H9 (cell line): ENCODE measurements around the gene CER1. TPM values are rescaled to one million over a fixed set of nuclear protein-coding genes. Genes with fewer than 3 reads are reported as not detected.

Experiments used
- DNase-seq: peaks from one replicate; pipeline ENCODE4 v3.0.0-alpha.2; 2017
- H2AFZ ChIP-seq: one replicate; pipeline ENCODE4 v1.6.1; 2013; ENCODE audit warnings: mild to moderate bottlenecking, low read length, control low read depth, moderate library complexity
- H2AK5ac ChIP-seq: 2 replicates; pipeline ENCODE4 v1.6.1; 2013; ENCODE audit warnings: low read length, control low read depth, mixed read lengths; ENCODE audit not compliant: insufficient read length
- H2BK120ac ChIP-seq: one replicate; pipeline ENCODE4 v1.6.1; 2013; ENCODE audit warnings: low read depth, mild to moderate bottlenecking, low read length, control low read depth, inconsistent platforms; ENCODE audit not compliant: poor library complexity, severe bottlenecking
- H2BK12ac ChIP-seq: 2 replicates; pipeline ENCODE4 v1.6.1; 2013; ENCODE audit warnings: low read length, control low read depth, mixed read lengths, low read depth; ENCODE audit not compliant: insufficient read length
- H2BK15ac ChIP-seq: 2 replicates; pipeline ENCODE4 v1.6.1; 2013; ENCODE audit warnings: low read depth, low read length, control low read depth
- H2BK20ac ChIP-seq: one replicate; pipeline ENCODE4 v1.6.1; 2013; ENCODE audit warnings: low read depth, mild to moderate bottlenecking, low read length, control low read depth, inconsistent platforms; ENCODE audit not compliant: poor library complexity, severe bottlenecking
- H2BK5ac ChIP-seq: 2 replicates; pipeline ENCODE4 v1.6.1; 2013; ENCODE audit warnings: low read length, control low read depth, mixed read lengths; ENCODE audit not compliant: insufficient read length
- H3K14ac ChIP-seq: 2 replicates; pipeline ENCODE4 v1.6.1; 2013; ENCODE audit warnings: low read length, control low read depth; ENCODE audit not compliant: insufficient read depth
- H3K18ac ChIP-seq: 2 replicates; pipeline ENCODE4 v1.6.1; 2013; ENCODE audit warnings: low read depth, mild to moderate bottlenecking, mixed read lengths, low read length, control low read depth; ENCODE audit not compliant: insufficient read length
- H3K23ac ChIP-seq: 2 replicates; pipeline ENCODE4 v1.6.1; 2013; ENCODE audit warnings: low read length, control low read depth, mixed read lengths, low read depth; ENCODE audit not compliant: insufficient read length
- H3K23me2 ChIP-seq: 2 replicates; pipeline ENCODE4 v1.6.1; 2013; ENCODE audit warnings: low read depth, mild to moderate bottlenecking, mixed read lengths, low read length, control low read depth; ENCODE audit not compliant: insufficient read length, poor library complexity, severe bottlenecking
- H3K27ac ChIP-seq: 2 replicates; pipeline ENCODE4 v1.5.1; 2013; ENCODE audit warnings: low read length, control low read depth, mixed read lengths, low read depth; ENCODE audit not compliant: insufficient read length
- H3K27me3 ChIP-seq: 2 replicates; pipeline ENCODE4 v1.6.1; 2013; ENCODE audit warnings: low read length, control low read depth, inconsistent platforms; ENCODE audit not compliant: insufficient read depth
- H3K4ac ChIP-seq: 2 replicates; pipeline ENCODE4 v1.6.1; 2013; ENCODE audit warnings: low read depth, mild to moderate bottlenecking, control low read depth, inconsistent platforms, low read length, moderate library complexity
- H3K4me1 ChIP-seq: 2 replicates; pipeline ENCODE4 v1.6.1; 2013; ENCODE audit warnings: low read length, control low read depth, inconsistent platforms; ENCODE audit not compliant: insufficient read depth
- H3K4me2 ChIP-seq: 2 replicates; pipeline ENCODE4 v1.6.1; 2013; ENCODE audit warnings: low read length, control low read depth, mixed read lengths; ENCODE audit not compliant: insufficient read length, insufficient read depth
- H3K56ac ChIP-seq: 2 replicates; pipeline ENCODE4 v1.6.1; 2013; ENCODE audit warnings: low read depth, mild to moderate bottlenecking, mixed read lengths, low read length, control low read depth; ENCODE audit not compliant: insufficient read length
- H3K79me1 ChIP-seq: 2 replicates; pipeline ENCODE4 v1.6.1; 2013; ENCODE audit warnings: low read depth, mild to moderate bottlenecking, moderate library complexity, low read length, control low read depth, inconsistent platforms; ENCODE audit not compliant: insufficient read depth, poor library complexity, severe bottlenecking
- H3K79me2 ChIP-seq: 2 replicates; pipeline ENCODE4 v1.6.1; 2013; ENCODE audit warnings: low read length, control low read depth, inconsistent platforms; ENCODE audit not compliant: insufficient read depth
- H3K9ac ChIP-seq: 2 replicates; pipeline ENCODE4 v1.6.1; 2013; ENCODE audit warnings: low read length, control low read depth, mixed read lengths; ENCODE audit not compliant: insufficient read length; ENCODE audit errors: extremely low read depth
- H3K9me3 ChIP-seq: one replicate; pipeline ENCODE4 v1.6.1; 2013; ENCODE audit warnings: low read depth, low read length, inconsistent platforms; ENCODE audit not compliant: control insufficient read depth
- H3T11ph ChIP-seq: one replicate; pipeline ENCODE4 v1.6.1; 2013; ENCODE audit warnings: mild to moderate bottlenecking, low read length, control low read depth, inconsistent platforms
- H4K20me1 ChIP-seq: one replicate; pipeline ENCODE4 v1.6.1; 2013; ENCODE audit not compliant: control insufficient read depth, insufficient read length, insufficient read depth
- H4K5ac ChIP-seq: 2 replicates; pipeline ENCODE4 v1.6.1; 2013; ENCODE audit warnings: low read depth, mild to moderate bottlenecking, mixed read lengths, low read length, control low read depth; ENCODE audit not compliant: insufficient read length
- H4K8ac ChIP-seq: replicated peaks from 2 replicates; pipeline ENCODE4 v1.6.1; 2013; ENCODE audit warnings: low read length, control low read depth, mixed read lengths, low read depth; ENCODE audit not compliant: insufficient read length
- H4K91ac ChIP-seq: 2 replicates; pipeline ENCODE4 v1.6.1; 2013; ENCODE audit warnings: low read depth, mild to moderate bottlenecking, moderate library complexity, mixed read lengths, low read length, control low read depth; ENCODE audit not compliant: insufficient read length
- H3K27ac Mint-ChIP-seq, 3 experiments: 2 replicates in 2 of 3; 3 replicates in 1 of 3; pipeline ENCODE4 v1.8.0; 2020 to 2021; ENCODE audit warnings: mixed read lengths in 3 of 3, mild to moderate bottlenecking in 1 of 3, moderate library complexity in 1 of 3
- H3K27me3 Mint-ChIP-seq: 2 replicates; pipeline ENCODE4 v1.8.0; 2021; ENCODE audit warnings: low read depth, mild to moderate bottlenecking, moderate library complexity, mixed read lengths
- H3K36me3 Mint-ChIP-seq, 3 experiments: 2 replicates in 2 of 3; 3 replicates in 1 of 3; pipeline ENCODE4 v1.8.0; 2020 to 2021; ENCODE audit warnings: low read depth in 3 of 3, mixed read lengths in 3 of 3; ENCODE audit not compliant: insufficient read depth in 1 of 3
- H3K4me1 Mint-ChIP-seq, 2 experiments: 2 replicates each; pipeline ENCODE4 v1.8.0; 2020; ENCODE audit warnings: mixed read lengths in 2 of 2
- H3K4me3 Mint-ChIP-seq, 2 experiments: 2 replicates in 1 of 2; 3 replicates in 1 of 2; pipeline ENCODE4 v1.8.0; 2020 to 2021; ENCODE audit warnings: mild to moderate bottlenecking in 2 of 2, mixed read lengths in 2 of 2, moderate library complexity in 1 of 2
- H3K9me3 Mint-ChIP-seq, 2 experiments: 2 replicates in 1 of 2; 3 replicates in 1 of 2; pipeline ENCODE4 v1.8.0; 2020; ENCODE audit warnings: mild to moderate bottlenecking in 2 of 2, mixed read lengths in 2 of 2, moderate library complexity in 1 of 2
- WGBS: extraction: QIAGEN DNeasy Blood & Tissue Kit; methylation state at CpG from one replicate; pipeline ENCODE4 v1.1.7; 2013; ENCODE audit warnings: missing lambda C conversion rate, low lambda C conversion rate, mixed read lengths; ENCODE audit not compliant: insufficient read length; ENCODE audit errors: extremely low coverage; 5-methylcytosine and 5-hydroxymethylcytosine counted together
- long read RNA-seq: library from polyadenylated mRNA; unstranded; transcript quantifications from one replicate; pipeline ENCODE4 v2.0.0, GENCODE V29; 2020
- total RNA-seq: library from RNA; stranded (reverse); gene quantifications from 2 replicates; pipeline ENCODE4 v1.2.1, GENCODE V29; 2021
- TF ChIP-seq, protein P1 (sequence below): fragments of 200-600 bp; sonication (generic); conservative IDR thresholded peaks from 3 replicates; pipeline ENCODE4 v1.8.0; 2021; ENCODE audit warnings: antibody characterized with exemption, mild to moderate bottlenecking

Gene CER1, protein sequence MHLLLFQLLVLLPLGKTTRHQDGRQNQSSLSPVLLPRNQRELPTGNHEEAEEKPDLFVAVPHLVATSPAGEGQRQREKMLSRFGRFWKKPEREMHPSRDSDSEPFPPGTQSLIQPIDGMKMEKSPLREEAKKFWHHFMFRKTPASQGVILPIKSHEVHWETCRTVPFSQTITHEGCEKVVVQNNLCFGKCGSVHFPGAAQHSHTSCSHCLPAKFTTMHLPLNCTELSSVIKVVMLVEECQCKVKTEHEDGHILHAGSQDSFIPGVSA
- 22.3 and 24.3 TPM in 2 replicates for total RNA-seq
- long read RNA-seq, transcript CER1-201 (2 exons, 1,215 nt): major isoform, 196 of 197 reads
- long read RNA-seq, partial matches to known transcripts: 0 of 197 reads
- long read RNA-seq, other reads (novel, unspliced or antisense): 1 of 197 reads

DNA sequence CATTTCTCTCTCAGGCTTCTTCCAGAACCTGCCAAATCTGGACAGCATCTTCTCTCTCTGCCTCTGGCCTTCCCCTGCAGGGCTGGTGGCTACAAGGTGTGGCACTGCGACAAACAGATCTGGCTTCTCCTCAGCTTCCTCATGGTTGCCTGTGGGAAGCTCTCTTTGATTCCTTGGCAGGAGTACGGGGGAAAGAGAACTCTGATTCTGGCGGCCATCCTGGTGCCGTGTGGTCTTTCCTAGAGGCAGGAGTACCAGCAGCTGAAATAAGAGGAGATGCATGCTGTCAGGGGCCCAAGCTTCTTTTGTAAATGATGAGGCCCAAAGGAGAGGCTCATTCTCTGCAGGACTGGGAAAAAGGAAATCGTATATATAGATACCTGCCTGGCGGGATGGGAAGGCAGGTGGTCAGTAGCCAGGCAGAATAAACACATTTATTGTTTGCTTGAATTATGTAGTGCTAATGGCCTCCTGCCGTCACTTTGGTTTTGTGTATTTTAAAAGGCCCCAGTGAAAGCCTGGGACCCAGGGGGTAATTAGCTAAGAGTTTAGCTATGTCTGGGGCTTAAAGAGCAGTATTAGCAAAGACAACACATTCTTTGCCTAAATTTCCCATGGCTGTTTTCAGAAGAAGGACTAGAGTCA, at the start of gene CER1:
Gene CER1 (minus strand): TSS at position 343 of the 645 bp plus-strand sequence. CDS start 61 bp downstream, at position 282.
- H4K8ac ChIP-seq: no peak within 1 kb of the TSS
- no peaks in the 10 kb centered on the region for H4K20me1 ChIP-seq
- peak within 1 kb of the TSS; percentile 89 for H2AK5ac ChIP-seq
- H4K91ac ChIP-seq: peak within 1 kb of the TSS; percentile 53
- H3K23me2 ChIP-seq: no peaks in the 10 kb centered on the region
- H3K56ac ChIP-seq: no peak within 1 kb of the TSS
- peaks cover 9% of the 10 kb centered on the region; the same call in 1 of the 2 replicates for H3K4me1 ChIP-seq
- H3K9ac ChIP-seq: peak within 1 kb of the TSS; percentile 45
- no peaks in the 10 kb centered on the region; a peak in 1 of 5 replicates for H3K9me3 Mint-ChIP-seq
- H3K23ac ChIP-seq: no peak within 1 kb of the TSS
- H3K27me3 Mint-ChIP-seq: peaks cover 83% of the 10 kb centered on the region
- H3K4me2 ChIP-seq: peak within 1 kb of the TSS; percentile 41
- no peak within 1 kb of the TSS for H2AFZ ChIP-seq
- H2BK20ac ChIP-seq: no peak within 1 kb of the TSS
- no peak within 1 kb of the TSS for H2BK5ac ChIP-seq
- H3K4ac ChIP-seq: no peak within 1 kb of the TSS
- H3K27ac Mint-ChIP-seq: peak within 1 kb of the TSS in 2 of 3 experiments; percentile 20 to 37; a peak in 5 of 7 replicates
- peaks cover 18% of the 10 kb centered on the region; the same call in 1 of the 2 replicates for H3K27me3 ChIP-seq
- peak within 1 kb of the TSS; percentile 49; the same call in 1 of the 2 replicates for H3K14ac ChIP-seq
- H4K5ac ChIP-seq: peak within 1 kb of the TSS; percentile 74
- no peak within 1 kb of the TSS for H2BK120ac ChIP-seq
- H3K18ac ChIP-seq: peak within 1 kb of the TSS; percentile 56
- H3K27ac ChIP-seq: peak within 1 kb of the TSS; percentile 13
- H3K79me2 ChIP-seq: no peaks in the 10 kb centered on the region
- no peak within 1 kb of the TSS for H2BK12ac ChIP-seq
- peaks cover 26 to 37% of the 10 kb centered on the region in 2 experiments for H3K4me1 Mint-ChIP-seq
- DNase-seq: peak; percentile 83
- no peak within 1 kb of the TSS for H2BK15ac ChIP-seq
- H3K4me3 Mint-ChIP-seq: peak within 1 kb of the TSS; percentile 67 to 70
- H3K79me1 ChIP-seq: no peaks in the 10 kb centered on the region
- H3K9me3 ChIP-seq: no peaks in the 10 kb centered on the region
- no CpG with 5 or more reads among the region's 7 CpGs for WGBS
- H3T11ph ChIP-seq: no peak within 1 kb of the TSS
- H3K36me3 Mint-ChIP-seq: peaks cover 0 to 1% (median 0%) of the 10 kb centered on the region in 3 experiments; a peak in 1 of 7 replicates
- TF ChIP-seq, protein P1, sequence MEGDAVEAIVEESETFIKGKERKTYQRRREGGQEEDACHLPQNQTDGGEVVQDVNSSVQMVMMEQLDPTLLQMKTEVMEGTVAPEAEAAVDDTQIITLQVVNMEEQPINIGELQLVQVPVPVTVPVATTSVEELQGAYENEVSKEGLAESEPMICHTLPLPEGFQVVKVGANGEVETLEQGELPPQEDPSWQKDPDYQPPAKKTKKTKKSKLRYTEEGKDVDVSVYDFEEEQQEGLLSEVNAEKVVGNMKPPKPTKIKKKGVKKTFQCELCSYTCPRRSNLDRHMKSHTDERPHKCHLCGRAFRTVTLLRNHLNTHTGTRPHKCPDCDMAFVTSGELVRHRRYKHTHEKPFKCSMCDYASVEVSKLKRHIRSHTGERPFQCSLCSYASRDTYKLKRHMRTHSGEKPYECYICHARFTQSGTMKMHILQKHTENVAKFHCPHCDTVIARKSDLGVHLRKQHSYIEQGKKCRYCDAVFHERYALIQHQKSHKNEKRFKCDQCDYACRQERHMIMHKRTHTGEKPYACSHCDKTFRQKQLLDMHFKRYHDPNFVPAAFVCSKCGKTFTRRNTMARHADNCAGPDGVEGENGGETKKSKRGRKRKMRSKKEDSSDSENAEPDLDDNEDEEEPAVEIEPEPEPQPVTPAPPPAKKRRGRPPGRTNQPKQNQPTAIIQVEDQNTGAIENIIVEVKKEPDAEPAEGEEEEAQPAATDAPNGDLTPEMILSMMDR: no peak
